ENCODE results near the gene ZDHHC21.

GRCh38 chr9:14640967-14641366 is 52.3 kb downstream of the ZDHHC21 start:
- TF ChIP-seq, protein P1, sequence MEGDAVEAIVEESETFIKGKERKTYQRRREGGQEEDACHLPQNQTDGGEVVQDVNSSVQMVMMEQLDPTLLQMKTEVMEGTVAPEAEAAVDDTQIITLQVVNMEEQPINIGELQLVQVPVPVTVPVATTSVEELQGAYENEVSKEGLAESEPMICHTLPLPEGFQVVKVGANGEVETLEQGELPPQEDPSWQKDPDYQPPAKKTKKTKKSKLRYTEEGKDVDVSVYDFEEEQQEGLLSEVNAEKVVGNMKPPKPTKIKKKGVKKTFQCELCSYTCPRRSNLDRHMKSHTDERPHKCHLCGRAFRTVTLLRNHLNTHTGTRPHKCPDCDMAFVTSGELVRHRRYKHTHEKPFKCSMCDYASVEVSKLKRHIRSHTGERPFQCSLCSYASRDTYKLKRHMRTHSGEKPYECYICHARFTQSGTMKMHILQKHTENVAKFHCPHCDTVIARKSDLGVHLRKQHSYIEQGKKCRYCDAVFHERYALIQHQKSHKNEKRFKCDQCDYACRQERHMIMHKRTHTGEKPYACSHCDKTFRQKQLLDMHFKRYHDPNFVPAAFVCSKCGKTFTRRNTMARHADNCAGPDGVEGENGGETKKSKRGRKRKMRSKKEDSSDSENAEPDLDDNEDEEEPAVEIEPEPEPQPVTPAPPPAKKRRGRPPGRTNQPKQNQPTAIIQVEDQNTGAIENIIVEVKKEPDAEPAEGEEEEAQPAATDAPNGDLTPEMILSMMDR (IDR thresholded peaks at IDR 0.05; ENCODE audit: borderline replicate concordance, extremely low read depth, low read length, poor library complexity, severe bottlenecking): no peak
- no peak for TF ChIP-seq EZH2 (IDR thresholded peaks at IDR 0.05; ENCODE audit: borderline replicate concordance, low read depth, low read length, severe bottlenecking)

Data from DND-41 (cell line).